Loucy (cell line): Measurements from ENCODE around the gene MT1HL1.

Experiments used
- H2AFZ ChIP-seq: fragments of 200-600 bp; sonication (generic); 2 replicates; pipeline ENCODE4 v1.6.0; 2016; ENCODE audit warnings: antibody characterized with exemption, mild to moderate bottlenecking, low read length, moderate library complexity
- H3F3A ChIP-seq: fragments of 200-600 bp; 2 replicates; pipeline ENCODE4 v1.6.0; 2016; ENCODE audit warnings: antibody characterized with exemption, low read depth, mild to moderate bottlenecking
- H3K27me3 ChIP-seq: fragments of 200-600 bp; sonication (generic); 2 replicates; pipeline ENCODE4 v1.6.1; 2014; ENCODE audit warnings: low read length, mild to moderate bottlenecking; ENCODE audit not compliant: insufficient read depth, poor library complexity, severe bottlenecking
- H3K36me3 ChIP-seq: fragments of 200-600 bp; sonication (generic); 2 replicates; pipeline ENCODE4 v1.6.1; 2016; ENCODE audit warnings: low read length; ENCODE audit not compliant: insufficient read depth
- H3K4me1 ChIP-seq: fragments of 200-600 bp; sonication (generic); 2 replicates; pipeline ENCODE4 v1.5.1; 2014; ENCODE audit warnings: low read length, mild to moderate bottlenecking; ENCODE audit not compliant: insufficient read depth, poor library complexity, severe bottlenecking
- H3K4me2 ChIP-seq: fragments of 200-600 bp; sonication (generic); 2 replicates; pipeline ENCODE4 v1.6.0; 2014; ENCODE audit warnings: antibody characterized with exemption, low read length, low read depth, mild to moderate bottlenecking; ENCODE audit not compliant: poor library complexity, severe bottlenecking
- H3K4me3 ChIP-seq: fragments of 200-600 bp; sonication (generic); 2 replicates; pipeline ENCODE4 v1.5.1; 2014; ENCODE audit warnings: low read length, mild to moderate bottlenecking, mixed read lengths; ENCODE audit not compliant: poor library complexity, severe bottlenecking
- H3K79me2 ChIP-seq: fragments of 200-600 bp; sonication (generic); 2 replicates; pipeline ENCODE4 v1.6.1; 2014; ENCODE audit warnings: low read length; ENCODE audit not compliant: insufficient read depth
- H3K9ac ChIP-seq: fragments of 200-600 bp; sonication (generic); 2 replicates; pipeline ENCODE4 v1.6.0; 2014; ENCODE audit warnings: mild to moderate bottlenecking, low read depth, low read length, moderate library complexity; ENCODE audit not compliant: poor library complexity, severe bottlenecking
- H3K9me2 ChIP-seq: fragments of 200-600 bp; sonication (generic); replicated peaks from 2 replicates; pipeline ENCODE4 v1.6.1; 2016; ENCODE audit warnings: low read depth, low read length, mixed read lengths
- H3K9me3 ChIP-seq: fragments of 200-600 bp; sonication (generic); 2 replicates; pipeline ENCODE4 v1.6.1; 2014; ENCODE audit warnings: mild to moderate bottlenecking, antibody characterized with exemption, low read length, low read depth; ENCODE audit not compliant: insufficient read depth
- H4K20me1 ChIP-seq: fragments of 200-600 bp; sonication (generic); 2 replicates; pipeline ENCODE4 v1.6.0; 2014; ENCODE audit warnings: antibody characterized with exemption, low read length, mild to moderate bottlenecking; ENCODE audit not compliant: insufficient read depth, poor library complexity, severe bottlenecking
- EZH2phosphoT487 ChIP-seq: fragments of 200-600 bp; IDR thresholded peaks from 2 replicates; pipeline ENCODE4 v1.6.1; 2018; ENCODE audit warnings: antibody characterized with exemption, mild to moderate bottlenecking, moderate library complexity, borderline replicate concordance
- TF ChIP-seq, protein P1 (sequence below): fragments of 200-600 bp; sonication (generic); conservative IDR thresholded peaks from 2 replicates; pipeline ENCODE4 v1.5.1; 2014; ENCODE audit warnings: mild to moderate bottlenecking, antibody characterized with exemption, low read length

MT1HL1 gene

DNA sequence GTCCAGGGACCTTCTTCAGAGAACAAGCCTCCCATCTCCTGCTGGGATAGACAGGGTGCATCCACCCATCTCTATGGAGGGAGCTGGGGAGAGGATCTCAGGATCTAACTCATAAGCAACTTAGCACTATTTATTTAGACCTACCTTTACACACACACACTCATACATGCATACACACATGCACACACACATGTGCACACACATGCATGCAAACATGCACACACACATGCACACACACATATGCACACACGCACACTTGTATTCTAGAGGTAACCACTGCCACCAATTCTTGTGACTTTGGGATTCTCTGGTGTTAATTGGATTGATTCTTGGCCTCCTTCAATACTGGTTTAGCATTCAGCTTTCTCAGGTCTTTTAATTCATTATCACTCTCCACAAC lies 9.8 kb downstream of the MT1HL1 start:
- Histone ChIP-seq H3K27me3 (peaks cover 5% of the 10 kb centered on the region), H3K9me3 (peaks cover 3% of the 10 kb centered on the region; the same call in 1 of the 2 replicates), H3K4me3 (no peak overlapping the region), H3K9me2 (no peaks in the 10 kb centered on the region), H3K79me2 (no peaks in the 10 kb centered on the region), H3F3A (no peaks in the 10 kb centered on the region), H3K36me3 (no peaks in the 10 kb centered on the region), H2AFZ (no peak overlapping the region), H3K4me1 (no peaks in the 10 kb centered on the region), H3K9ac (no peak overlapping the region), H4K20me1 (no peaks in the 10 kb centered on the region), H3K4me2 (no peak overlapping the region)
- TF ChIP-seq EZH2phosphoT487 = no peak

DNA sequence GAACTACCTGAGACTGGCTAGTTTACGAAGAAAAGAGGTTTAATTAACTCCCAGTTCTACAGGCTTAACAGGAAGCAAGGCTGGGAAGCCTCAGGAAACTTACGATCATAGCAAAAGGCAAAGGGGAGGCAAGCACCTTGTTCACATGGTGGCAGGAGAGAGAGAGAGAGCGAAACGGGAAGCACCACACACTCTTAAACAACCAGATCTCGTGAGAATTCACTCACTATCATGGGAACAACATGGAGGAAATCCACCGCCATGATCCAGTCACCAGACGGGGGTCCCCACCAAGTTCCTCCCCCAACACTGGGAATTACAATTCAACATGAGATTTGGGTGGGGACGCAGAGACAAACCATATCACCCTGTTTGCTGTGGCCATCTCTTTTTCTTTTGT lies 11.8 kb downstream of the MT1HL1 start:
- TF ChIP-seq EZH2phosphoT487 = no peak
- TF ChIP-seq, protein P1, sequence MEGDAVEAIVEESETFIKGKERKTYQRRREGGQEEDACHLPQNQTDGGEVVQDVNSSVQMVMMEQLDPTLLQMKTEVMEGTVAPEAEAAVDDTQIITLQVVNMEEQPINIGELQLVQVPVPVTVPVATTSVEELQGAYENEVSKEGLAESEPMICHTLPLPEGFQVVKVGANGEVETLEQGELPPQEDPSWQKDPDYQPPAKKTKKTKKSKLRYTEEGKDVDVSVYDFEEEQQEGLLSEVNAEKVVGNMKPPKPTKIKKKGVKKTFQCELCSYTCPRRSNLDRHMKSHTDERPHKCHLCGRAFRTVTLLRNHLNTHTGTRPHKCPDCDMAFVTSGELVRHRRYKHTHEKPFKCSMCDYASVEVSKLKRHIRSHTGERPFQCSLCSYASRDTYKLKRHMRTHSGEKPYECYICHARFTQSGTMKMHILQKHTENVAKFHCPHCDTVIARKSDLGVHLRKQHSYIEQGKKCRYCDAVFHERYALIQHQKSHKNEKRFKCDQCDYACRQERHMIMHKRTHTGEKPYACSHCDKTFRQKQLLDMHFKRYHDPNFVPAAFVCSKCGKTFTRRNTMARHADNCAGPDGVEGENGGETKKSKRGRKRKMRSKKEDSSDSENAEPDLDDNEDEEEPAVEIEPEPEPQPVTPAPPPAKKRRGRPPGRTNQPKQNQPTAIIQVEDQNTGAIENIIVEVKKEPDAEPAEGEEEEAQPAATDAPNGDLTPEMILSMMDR = no peak
- no peaks in the 10 kb centered on the region for H3K36me3 ChIP-seq
- H3K9me3 ChIP-seq = peaks cover 3% of the 10 kb centered on the region; the same call in 1 of the 2 replicates
- no peaks in the 10 kb centered on the region for H3F3A ChIP-seq
- H4K20me1 ChIP-seq = no peaks in the 10 kb centered on the region
- H3K9me2 ChIP-seq = no peaks in the 10 kb centered on the region
- H2AFZ ChIP-seq = no peak overlapping the region
- H3K27me3 ChIP-seq = peaks cover 5% of the 10 kb centered on the region
- no peak overlapping the region for H3K4me3 ChIP-seq
- H3K4me1 ChIP-seq = no peaks in the 10 kb centered on the region
- H3K79me2 ChIP-seq = no peaks in the 10 kb centered on the region
- no peak overlapping the region for H3K4me2 ChIP-seq
- no peak overlapping the region for H3K9ac ChIP-seq

DNA sequence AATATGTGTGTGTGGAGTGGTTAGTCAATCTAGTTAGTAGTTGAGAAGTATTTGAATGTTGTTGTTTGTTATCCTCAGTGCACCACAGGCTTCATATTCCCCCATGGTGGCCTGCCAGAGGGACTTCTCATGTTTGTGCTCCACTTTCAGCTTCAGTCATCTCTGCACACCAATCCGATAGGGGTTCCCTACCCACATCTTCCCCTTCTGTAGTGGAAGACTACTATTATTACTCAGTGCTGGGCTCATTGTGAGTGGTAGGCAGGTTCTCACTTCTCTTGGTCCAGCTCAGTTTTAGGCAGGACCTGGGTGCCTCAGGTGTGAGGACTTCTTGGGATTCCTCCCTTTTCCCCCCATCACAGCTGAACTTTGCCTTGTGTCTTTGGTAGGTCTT lies 14.2 kb downstream of the MT1HL1 start:
- Histone ChIP-seq H3F3A (no peaks in the 10 kb centered on the region), H3K79me2 (no peaks in the 10 kb centered on the region), H2AFZ (no peak overlapping the region), H3K9ac (no peak overlapping the region), H3K9me2 (no peaks in the 10 kb centered on the region), H3K9me3 (0 out of 2 replicates have a peak, but pooled peaks cover 3% of the 10 kb centered on the region), H3K4me3 (no peak overlapping the region), H3K4me2 (no peak overlapping the region), H3K4me1 (no peaks in the 10 kb centered on the region), H4K20me1 (no peaks in the 10 kb centered on the region), H3K27me3 (peaks cover 5% of the 10 kb centered on the region), H3K36me3 (no peaks in the 10 kb centered on the region)
- TF ChIP-seq EZH2phosphoT487 = no peak
- TF ChIP-seq, protein P1 = no peak
